Muscle layer of duodenum (tissue), 2 donors: ENCODE measurements around the gene ZFY.

Source experiments
- H3K27ac ChIP-seq: one replicate; pipeline ENCODE4 v1.7.0; 2013; ENCODE audit warnings: mild to moderate bottlenecking, low read length
- H3K27me3 ChIP-seq: one replicate; pipeline ENCODE4 v1.7.0; 2013; ENCODE audit warnings: low read depth, mild to moderate bottlenecking, control low read depth, low read length
- H3K36me3 ChIP-seq, 2 donors: one replicate each; pipeline ENCODE4 v1.7.0; 2013; ENCODE audit warnings: low read length in 2 of 2, control low read depth in 1 of 2, mild to moderate bottlenecking in 1 of 2; ENCODE audit not compliant: insufficient read depth in 2 of 2, control insufficient read depth in 1 of 2
- H3K4me1 ChIP-seq, 2 donors: one replicate each; pipeline ENCODE4 v1.7.0; 2013; ENCODE audit warnings: low read length in 2 of 2, mild to moderate bottlenecking in 2 of 2, control low read depth in 1 of 2, moderate library complexity in 1 of 2; ENCODE audit not compliant: insufficient read depth in 2 of 2, control insufficient read depth in 1 of 2
- H3K4me3 ChIP-seq, 2 donors: one replicate each; pipeline ENCODE4 v1.7.0; 2013; ENCODE audit warnings: low read length in 2 of 2, low read depth in 1 of 2, mild to moderate bottlenecking in 1 of 2
- H3K9me3 ChIP-seq, 2 donors: one replicate each; pipeline ENCODE4 v1.7.0; 2013; ENCODE audit warnings: low read length in 2 of 2, control low read depth in 1 of 2, mild to moderate bottlenecking in 1 of 2; ENCODE audit not compliant: control insufficient read depth in 1 of 2
- donor health status: healthy.

Gene ZFY

GRCh38 chrY:3018546-3018945 is 83.4 kb downstream of the ZFY start:
- no peaks in the 10 kb centered on the region for H3K9me3 ChIP-seq
- H3K27ac ChIP-seq: no peak overlapping the region
- H3K36me3 ChIP-seq: no peaks in the 10 kb centered on the region
- no peaks in the 10 kb centered on the region for H3K27me3 ChIP-seq
- no peaks in the 10 kb centered on the region for H3K4me1 ChIP-seq
- H3K4me3 ChIP-seq: no peak overlapping the region

GRCh38 chrY:3019584-3019983 is 84.4 kb downstream of the ZFY start:
- no peak overlapping the region for H3K4me3 ChIP-seq
- no peaks in the 10 kb centered on the region for H3K27me3 ChIP-seq
- H3K9me3 ChIP-seq: no peaks in the 10 kb centered on the region
- H3K27ac ChIP-seq: no peak overlapping the region
- H3K36me3 ChIP-seq: no peaks in the 10 kb centered on the region
- H3K4me1 ChIP-seq: no peaks in the 10 kb centered on the region

- no peak overlapping the region for H3K4me3 ChIP-seq
- no peaks in the 10 kb centered on the region for H3K36me3 ChIP-seq
- H3K27me3 ChIP-seq: no peaks in the 10 kb centered on the region
- H3K27ac ChIP-seq: no peak overlapping the region
- H3K9me3 ChIP-seq: no peaks in the 10 kb centered on the region
- H3K4me1 ChIP-seq: no peaks in the 10 kb centered on the region
These were observed 86.0 kb downstream of the ZFY start for GRCh38 chrY:3021176-3021575.

GRCh38 chrY:3023606-3024005 is 88.4 kb downstream of the ZFY start:
- H3K4me1 ChIP-seq: no peaks in the 10 kb centered on the region
- no peak overlapping the region for H3K4me3 ChIP-seq
- no peak overlapping the region for H3K27ac ChIP-seq
- no peaks in the 10 kb centered on the region for H3K36me3 ChIP-seq
- no peaks in the 10 kb centered on the region for H3K9me3 ChIP-seq
- H3K27me3 ChIP-seq: no peaks in the 10 kb centered on the region

GRCh38 chrY:3025357-3025756 is 90.2 kb downstream of the ZFY start:
- no peaks in the 10 kb centered on the region for H3K9me3 ChIP-seq
- H3K36me3 ChIP-seq: no peaks in the 10 kb centered on the region
- no peak overlapping the region for H3K4me3 ChIP-seq
- no peaks in the 10 kb centered on the region for H3K4me1 ChIP-seq
- no peaks in the 10 kb centered on the region for H3K27me3 ChIP-seq
- H3K27ac ChIP-seq: no peak overlapping the region
